Muscle of leg (tissue), 11 donors: ENCODE data around the gene FAAP100. TPM values are rescaled to one million over a fixed set of nuclear protein-coding genes. Genes with fewer than 3 reads are reported as not detected.
A peak's percentile ranks its signal among the peaks of the same experiment; 100 is the strongest.

Experiments
- DNase-seq: peaks from one replicate; pipeline ENCODE4 v3.0.0; 2013
- H3K27ac ChIP-seq: one replicate; pipeline ENCODE4 v1.5.1; 2013; ENCODE audit warnings: mild to moderate bottlenecking, low read length, control low read depth
- H3K27me3 ChIP-seq: one replicate; pipeline ENCODE4 v1.6.1; 2013; ENCODE audit warnings: low read length; ENCODE audit not compliant: control insufficient read depth, insufficient read depth
- H3K36me3 ChIP-seq: one replicate; pipeline ENCODE4 v1.6.1; 2013; ENCODE audit warnings: low read length; ENCODE audit not compliant: control insufficient read depth, insufficient read depth
- H3K4me1 ChIP-seq: one replicate; pipeline ENCODE4 v1.6.1; 2013; ENCODE audit warnings: low read length; ENCODE audit not compliant: control insufficient read depth, insufficient read depth
- H3K4me3 ChIP-seq: one replicate; pipeline ENCODE4 v1.5.1; 2013; ENCODE audit warnings: low read length, control low read depth
- H3K9me3 ChIP-seq: replicated peaks from 2 replicates; pipeline ENCODE4 v1.6.1; 2013; ENCODE audit warnings: low read depth, low read length; ENCODE audit not compliant: control insufficient read depth
- WGBS: methylation state at CpG from one replicate; pipeline ENCODE4 v1.1.5; 2013; ENCODE audit warnings: missing lambda C conversion rate; ENCODE audit not compliant: insufficient coverage; 5-methylcytosine and 5-hydroxymethylcytosine counted together
- polyA plus RNA-seq, 8 donors: library from polyadenylated mRNA; unstranded; fragments of 120-200 nt; gene quantifications; one replicate each; pipeline versions ENCODE4 v1.2.1 to v1.2.3, GENCODE V29; 2013; ENCODE audit warnings: inconsistent platforms in 1 of 8, low replicate concordance in 1 of 8; ENCODE audit not compliant: insufficient read length in 8 of 8, insufficient read depth in 1 of 8
- total RNA-seq: library from RNA; stranded (reverse); fragments of 120-200 nt; gene quantifications from one replicate; pipeline ENCODE4 v1.2.4, GENCODE V29; 2013

Gene FAAP100
- total and polyA plus RNA-seq, 9 donors = 12.9 to 25.9 (median 20.4) TPM

- Histone ChIP-seq H3K27me3 (no peaks in the 10 kb centered on the region), H3K4me3 (no peak overlapping the region), H3K9me3 (no peaks in the 10 kb centered on the region), H3K36me3 (peaks cover 65% of the 10 kb centered on the region), H3K4me1 (peaks cover 11% of the 10 kb centered on the region), H3K27ac (no peak overlapping the region)
- DNase-seq = no peak
- WGBS = 76% methylated on average over 11 of the region's 11 CpGs
Measured at GRCh38 chr17:81577278-81578000, 25.3 kb upstream of the FAAP100 start.

- no peak for DNase-seq
- H3K36me3 ChIP-seq = peaks cover 62% of the 10 kb centered on the region
- no peak overlapping the region for H3K4me3 ChIP-seq
- H3K9me3 ChIP-seq = no peaks in the 10 kb centered on the region
- H3K27me3 ChIP-seq = no peaks in the 10 kb centered on the region
- H3K27ac ChIP-seq = no peak overlapping the region
- peaks cover 11% of the 10 kb centered on the region for H3K4me1 ChIP-seq
- WGBS = 49% methylated on average over 12 of the region's 17 CpGs
Measured at GRCh38 chr17:81576621-81577277, 24.6 kb upstream of the FAAP100 start.

- H3K4me3 ChIP-seq = no peak overlapping the region
- H3K4me1 ChIP-seq = peaks cover 11% of the 10 kb centered on the region
- H3K27me3 ChIP-seq = no peaks in the 10 kb centered on the region
- WGBS = 80% methylated on average over 2 of the region's 3 CpGs
- H3K36me3 ChIP-seq = peaks cover 68% of the 10 kb centered on the region
- no peak overlapping the region for H3K27ac ChIP-seq
- H3K9me3 ChIP-seq = no peaks in the 10 kb centered on the region
- no peak for DNase-seq
Measured at GRCh38 chr17:81575836-81576235, 23.7 kb upstream of the FAAP100 start.

GRCh38 chr17:81574643-81574956, 22.4 kb upstream of the FAAP100 start:
- H3K27me3 ChIP-seq = no peaks in the 10 kb centered on the region
- WGBS = 48% methylated on average over 8 of the region's 8 CpGs
- no peaks in the 10 kb centered on the region for H3K9me3 ChIP-seq
- no peak overlapping the region for H3K27ac ChIP-seq
- DNase-seq = no peak
- peaks cover 68% of the 10 kb centered on the region for H3K36me3 ChIP-seq
- H3K4me3 ChIP-seq = no peak overlapping the region
- H3K4me1 ChIP-seq = peaks cover 11% of the 10 kb centered on the region

- no peak overlapping the region for H3K4me3 ChIP-seq
- peaks cover 68% of the 10 kb centered on the region for H3K36me3 ChIP-seq
- 59% methylated on average over 13 of the region's 17 CpGs for WGBS
- DNase-seq = no peak
- H3K9me3 ChIP-seq = no peaks in the 10 kb centered on the region
- H3K4me1 ChIP-seq = peaks cover 11% of the 10 kb centered on the region
- H3K27me3 ChIP-seq = no peaks in the 10 kb centered on the region
- no peak overlapping the region for H3K27ac ChIP-seq
Measured at GRCh38 chr17:81573794-81574642, 21.9 kb upstream of the FAAP100 start.

- Histone ChIP-seq H3K4me3 (no peak overlapping the region), H3K27me3 (no peaks in the 10 kb centered on the region), H3K4me1 (peaks cover 19% of the 10 kb centered on the region), H3K9me3 (no peaks in the 10 kb centered on the region), H3K36me3 (peaks cover 71% of the 10 kb centered on the region), H3K27ac (no peak overlapping the region)
- 88% methylated on average over 7 of the region's 12 CpGs for WGBS
- DNase-seq = no peak
Measured at GRCh38 chr17:81572563-81573168, 20.5 kb upstream of the FAAP100 start.

- DNase-seq = peak; percentile 34
Measured at GRCh38 chr17:81570964-81571363, 18.8 kb upstream of the FAAP100 start.

GRCh38 chr17:81569986-81570514, 17.9 kb upstream of the FAAP100 start:
- Histone ChIP-seq H3K9me3 (no peaks in the 10 kb centered on the region), H3K27ac (no peak overlapping the region), H3K4me3 (no peak overlapping the region), H3K36me3 (peaks cover 77% of the 10 kb centered on the region), H3K4me1 (peaks cover 27% of the 10 kb centered on the region), H3K27me3 (no peaks in the 10 kb centered on the region)
- 94% methylated on average over 18 of the region's 18 CpGs for WGBS
- no peak for DNase-seq

More at GRCh38 chr17:81570964-81571363, 18.8 kb upstream of the FAAP100 start:
- Histone ChIP-seq H3K4me1 (peaks cover 24% of the 10 kb centered on the region), H3K27me3 (no peaks in the 10 kb centered on the region), H3K4me3 (no peak overlapping the region), H3K27ac (no peak overlapping the region), H3K36me3 (peaks cover 75% of the 10 kb centered on the region), H3K9me3 (no peaks in the 10 kb centered on the region)
- 53% methylated on average over 9 of the region's 11 CpGs for WGBS

GRCh38 chr17:81568416-81568815, 16.3 kb upstream of the FAAP100 start:
- no peak for DNase-seq
- no peaks in the 10 kb centered on the region for H3K27me3 ChIP-seq
- H3K27ac ChIP-seq = no peak overlapping the region
- H3K36me3 ChIP-seq = peaks cover 80% of the 10 kb centered on the region
- H3K4me3 ChIP-seq = no peak overlapping the region
- H3K9me3 ChIP-seq = no peaks in the 10 kb centered on the region
- H3K4me1 ChIP-seq = peaks cover 27% of the 10 kb centered on the region
- 77% methylated on average over 10 of the region's 10 CpGs for WGBS
